Measurements from ENCODE around the gene C16orf74.

- no peak for TF ChIP-seq RBBP5 (IDR thresholded peaks at IDR 0.05; ENCODE audit: borderline replicate concordance, low read depth, low read length)
- TF ChIP-seq NANOG (IDR thresholded peaks at IDR 0.05; ENCODE audit: insufficient read depth, low read depth, low read length, poor library complexity, severe bottlenecking) = no peak
- TF ChIP-seq KDM5A (IDR thresholded peaks at IDR 0.05; ENCODE audit: low read length) = no peak
- TF ChIP-seq CTCF (IDR thresholded peaks at IDR 0.05; ENCODE audit: control extremely low read depth in 1 of 3, insufficient read depth in 1 of 3, low read depth in 1 of 3, low read length in 3 of 3) = no peak
Observed at GRCh38 chr16:85774811-85775210, 23.9 kb upstream of the C16orf74 start.
